ENCODE measurements around the gene SARS1.
"Not testable (repeated sequence)": the region's sequence is repeated elsewhere in the genome, so short reads cannot be mapped to it uniquely, and the experiment has no call there.

The SARS1 gene

DNA sequence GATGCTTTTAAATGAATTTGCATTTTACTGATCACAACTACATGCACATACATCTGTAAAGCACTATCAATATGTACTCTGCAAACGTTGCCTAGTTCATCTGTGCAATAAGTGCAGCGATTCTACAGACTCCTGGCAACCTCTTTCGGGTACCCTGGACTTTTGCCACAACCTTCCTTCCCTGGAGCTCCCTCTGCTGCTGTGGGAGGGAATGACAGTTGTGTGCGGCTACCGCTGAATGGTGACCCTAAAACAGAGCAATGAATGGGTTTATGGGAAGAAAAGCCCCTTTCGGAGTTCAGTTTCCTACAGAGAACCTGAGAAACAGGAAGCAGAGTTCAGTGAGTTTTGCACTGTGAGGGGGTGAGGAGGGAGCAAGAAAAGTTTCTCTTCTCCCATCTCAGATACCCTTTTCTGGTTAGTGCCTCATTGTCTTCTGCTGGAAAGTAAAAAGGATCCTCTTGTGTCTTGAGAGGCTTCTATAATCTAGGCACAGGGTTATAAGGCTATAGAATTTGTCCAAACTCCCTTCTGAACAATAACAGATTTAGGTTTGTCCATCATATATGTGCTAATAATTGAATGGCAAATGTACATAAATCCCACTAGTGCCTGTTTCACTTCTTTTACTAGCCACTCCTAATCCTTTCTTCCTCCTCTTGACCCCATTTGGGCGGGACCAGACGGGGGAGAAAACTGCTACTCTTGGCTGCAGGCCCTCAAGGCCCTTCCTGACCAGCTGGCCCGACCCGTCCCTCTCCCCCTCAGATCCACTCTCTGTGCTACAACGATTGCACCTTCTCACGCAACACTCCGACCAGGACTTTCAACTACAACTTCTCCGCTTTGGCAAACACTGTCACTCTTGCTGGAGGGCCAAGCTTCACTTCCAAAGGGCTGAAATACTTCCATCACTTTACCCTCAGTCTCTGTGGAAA lies 19.8 kb upstream of the SARS1 start:
- DNase-seq (ENCODE audit: low read depth, low spot score), result peak; percentile 16

DNA sequence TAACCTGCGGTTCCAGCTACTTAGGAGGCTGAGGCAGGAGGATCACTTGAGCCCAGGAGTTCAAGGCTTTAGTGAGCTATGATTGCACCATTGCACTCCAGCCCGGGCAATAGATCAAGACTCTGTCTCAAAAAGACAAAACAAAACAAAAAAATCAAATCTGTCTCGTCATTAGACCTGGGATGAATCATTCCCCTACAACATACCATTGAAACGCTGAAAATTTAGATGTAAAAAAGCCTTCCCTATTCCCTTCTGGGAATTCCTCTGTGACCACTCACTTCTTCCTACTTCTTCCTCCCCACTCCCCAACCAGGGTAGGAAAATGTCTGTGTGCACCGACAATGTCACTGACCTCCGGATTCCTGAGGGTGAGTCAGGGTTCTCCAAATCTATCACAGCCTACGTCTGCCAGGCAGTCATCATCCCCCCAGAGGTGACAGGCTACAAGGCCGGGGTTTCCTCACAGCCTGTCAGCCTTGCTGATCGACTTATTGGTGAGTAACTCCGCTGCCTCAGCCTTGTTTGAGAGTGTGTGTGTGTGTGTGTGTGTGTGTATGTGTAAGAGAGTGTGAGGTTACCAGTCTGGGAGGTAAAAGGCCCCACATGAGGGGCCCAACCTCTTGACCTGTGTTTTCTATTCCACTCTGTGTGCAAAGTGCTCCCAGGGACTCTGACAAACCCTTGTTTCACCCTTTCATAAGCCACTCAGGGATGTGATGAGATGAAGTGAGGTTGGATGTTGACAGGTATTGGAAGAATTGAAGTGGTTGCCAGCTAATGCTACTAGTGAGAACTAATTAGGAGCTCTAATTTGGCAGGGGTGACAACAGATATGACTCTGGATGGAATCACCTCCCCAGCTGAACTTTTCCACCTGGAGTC lies 16.3 kb upstream of the SARS1 start:
- no peak for DNase-seq (ENCODE audit: low read depth, low spot score)

DNA sequence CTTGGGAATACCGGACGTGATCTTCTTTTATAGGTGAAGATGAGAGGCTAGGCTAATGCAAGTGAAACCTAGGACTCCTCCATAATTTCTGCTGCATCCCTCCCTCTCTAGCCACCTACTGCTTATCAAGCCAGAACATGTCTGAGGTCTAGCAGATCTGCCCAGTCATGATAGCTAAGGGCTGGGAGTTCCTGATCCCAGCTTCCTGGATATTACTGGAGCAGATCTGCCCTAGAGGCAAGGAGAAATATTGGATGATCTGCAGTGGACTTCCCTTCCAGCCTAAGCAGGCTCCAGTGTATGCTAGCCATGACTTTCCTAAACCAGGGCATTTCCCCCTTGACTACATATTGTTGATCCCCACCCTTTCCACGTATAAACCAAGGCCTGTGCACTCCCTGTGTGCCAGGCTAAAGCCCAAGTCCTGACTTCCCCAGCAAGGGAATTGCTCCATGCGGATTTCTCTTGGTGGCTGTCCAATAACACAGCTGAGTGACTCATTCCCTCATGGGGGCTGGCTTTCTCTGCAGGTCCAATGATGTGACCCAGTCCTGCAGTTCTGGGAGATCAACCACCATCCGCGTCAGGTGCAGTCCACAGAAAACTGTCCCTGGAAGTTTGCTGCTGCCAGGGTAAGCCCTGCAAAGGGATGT lies 15.5 kb upstream of the SARS1 start:
- no peak for DNase-seq (ENCODE audit: low read depth, low spot score)

DNA sequence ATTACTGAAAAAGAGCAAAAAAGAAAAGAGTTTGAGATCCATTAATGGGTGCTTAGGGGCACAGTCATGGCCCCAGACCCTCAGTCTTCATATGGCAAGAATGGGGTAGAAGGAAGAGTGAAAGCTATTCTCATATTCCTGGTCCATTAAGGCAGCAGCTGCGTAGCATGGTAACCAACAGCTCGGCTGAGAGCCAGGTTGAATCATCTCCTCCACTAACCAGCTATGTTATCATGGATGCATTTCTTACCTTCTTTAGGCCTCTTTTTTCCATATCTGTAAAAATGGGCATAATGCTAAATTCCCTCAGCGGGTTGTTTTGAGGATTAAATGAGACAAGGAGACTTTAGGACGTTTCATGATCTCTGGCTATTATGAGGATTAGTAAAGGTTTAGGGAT lies 15.0 kb upstream of the SARS1 start:
- no peak for DNase-seq (ENCODE audit: low read depth, low spot score)

DNA sequence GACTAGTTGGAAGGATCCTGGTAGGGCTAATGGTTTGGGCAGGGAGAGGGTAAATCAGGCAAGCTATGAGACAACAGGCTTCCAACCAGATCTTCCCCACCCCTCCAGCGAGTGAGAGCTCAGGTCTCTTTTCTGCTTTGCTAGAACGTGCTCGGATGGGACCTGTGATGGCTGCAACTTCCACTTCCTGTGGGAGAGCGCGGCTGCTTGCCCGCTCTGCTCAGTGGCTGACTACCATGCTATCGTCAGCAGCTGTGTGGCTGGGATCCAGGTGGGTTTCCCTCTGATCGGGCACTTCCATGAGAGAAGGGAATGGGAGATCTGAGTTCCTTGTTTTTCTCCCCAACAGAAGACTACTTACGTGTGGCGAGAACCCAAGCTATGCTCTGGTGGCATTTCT lies 14.0 kb upstream of the SARS1 start:
- DNase-seq (ENCODE audit: low read depth, low spot score), result no peak

DNA sequence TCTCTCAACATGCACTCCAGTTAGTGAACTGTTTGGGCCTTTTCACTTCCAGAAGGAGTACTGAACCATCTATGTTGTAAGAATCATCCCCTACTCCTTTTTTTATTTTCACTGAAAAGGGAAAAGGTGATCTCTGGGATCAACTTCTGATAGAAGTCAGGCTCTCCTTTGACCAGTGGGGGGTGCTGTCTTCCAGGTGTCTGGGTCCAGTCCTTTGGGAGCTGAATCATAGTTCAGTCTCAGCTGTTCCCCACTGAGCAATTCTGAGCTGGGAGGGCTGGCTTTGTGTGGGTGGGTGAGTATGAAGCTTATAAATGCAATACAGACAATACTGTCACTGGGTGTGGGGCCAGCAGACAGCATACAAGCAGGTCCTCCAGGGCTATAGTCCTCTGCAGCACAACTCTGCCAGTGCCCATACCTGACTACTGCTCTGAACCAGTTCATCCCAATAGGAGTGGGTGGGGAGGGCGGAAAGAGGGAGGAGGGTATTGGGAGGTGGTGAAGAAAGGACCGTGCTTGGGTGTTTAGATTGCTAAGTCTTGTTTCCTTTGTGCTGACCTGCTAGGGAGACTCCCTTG lies 12.5 kb upstream of the SARS1 start:
- peak; percentile 23 for DNase-seq (ENCODE audit: low read depth, low spot score)

DNA sequence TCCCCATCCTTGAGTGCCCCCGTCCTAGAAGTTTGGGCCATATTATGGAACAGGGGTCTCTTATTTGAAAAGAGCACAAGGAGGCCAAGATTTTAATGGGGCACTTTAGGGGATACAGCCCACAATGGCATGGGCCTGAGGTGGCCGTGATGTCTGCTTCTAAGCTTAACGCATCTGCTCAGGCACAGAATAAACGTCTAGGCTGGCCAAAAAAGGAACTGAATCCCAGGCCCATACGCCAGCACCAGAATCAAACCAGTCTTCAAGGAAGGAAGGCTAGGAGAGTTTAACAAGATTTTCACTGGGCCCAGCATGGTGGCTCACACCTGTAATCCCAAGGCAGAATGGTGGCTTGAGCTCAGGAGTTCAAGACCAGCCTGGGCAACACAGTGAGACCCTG lies 9.2 kb upstream of the SARS1 start:
- DNase-seq (ENCODE audit: low read depth, low spot score), result no peak

DNA sequence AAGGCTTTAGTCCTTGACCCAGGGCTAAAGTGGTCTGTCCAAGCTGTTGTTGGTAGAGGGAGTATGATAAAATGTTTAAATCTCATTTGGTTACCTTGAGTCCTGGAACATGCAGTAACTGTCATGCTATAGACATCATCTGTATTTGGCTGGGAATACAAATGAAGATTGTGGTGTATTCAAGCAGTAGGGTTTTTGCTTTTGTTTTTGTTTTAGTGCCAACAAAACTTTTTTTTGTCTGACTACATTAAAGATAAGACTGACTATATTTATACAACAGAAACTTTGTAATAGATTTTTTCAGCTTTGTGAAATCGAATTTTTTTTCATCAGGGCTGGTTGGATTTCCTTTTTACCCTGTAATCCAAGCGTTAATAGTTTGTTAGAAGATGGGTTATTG lies 7.4 kb upstream of the SARS1 start:
- DNase-seq (ENCODE audit: low read depth, low spot score), result no peak

DNA sequence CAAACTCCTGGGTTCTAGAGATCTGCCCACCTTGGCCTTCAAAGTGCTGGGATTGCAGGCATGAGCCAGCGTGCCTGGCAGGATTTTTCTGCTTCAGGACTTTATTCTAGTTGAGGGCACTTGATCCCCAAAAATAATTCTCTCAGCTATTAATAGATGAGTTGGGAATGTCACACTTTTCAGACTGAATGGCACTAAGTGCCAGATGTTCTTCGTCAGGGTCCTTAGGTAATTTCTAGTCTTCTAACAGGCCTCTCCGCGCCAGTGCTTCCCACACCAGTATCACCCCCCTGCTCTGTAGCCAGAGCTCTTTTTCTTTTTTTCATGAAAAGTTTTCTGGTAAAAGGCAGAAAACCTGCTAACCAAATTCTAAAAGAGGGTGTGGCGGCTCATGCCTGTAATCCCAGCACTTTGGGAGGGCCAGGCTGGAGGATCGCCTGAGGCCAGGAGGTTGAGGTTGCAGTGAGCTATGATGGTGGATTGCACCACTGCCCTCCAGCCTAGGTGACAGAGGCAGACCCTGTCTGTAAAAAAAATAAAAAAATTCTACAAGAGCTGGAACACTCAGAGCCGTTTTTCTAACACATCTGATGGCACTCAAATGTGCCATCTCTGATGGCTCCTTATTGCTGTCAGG lies 6.1 kb upstream of the SARS1 start:
- DNase-seq (ENCODE audit: low read depth, low spot score), result no peak

DNA sequence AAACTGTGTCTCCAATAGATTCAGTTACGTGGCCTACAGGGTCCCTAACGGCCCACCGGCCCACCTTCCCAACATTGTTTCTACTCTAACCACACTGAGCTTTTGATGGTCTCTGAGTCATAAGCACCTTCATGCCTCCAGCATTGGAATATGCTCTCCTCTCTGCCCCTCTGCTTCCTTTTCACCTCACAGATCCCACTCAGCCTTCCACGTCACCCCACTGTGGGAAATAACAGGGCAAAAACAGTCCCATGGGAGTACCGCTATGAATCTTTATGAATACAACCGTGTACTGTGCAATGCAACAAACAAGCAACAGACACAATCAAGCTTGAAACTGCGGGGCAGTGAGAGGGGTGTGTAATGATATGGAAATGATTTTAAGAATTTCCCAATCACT lies 5.3 kb upstream of the SARS1 start:
- DNase-seq (ENCODE audit: low read depth, low spot score), result no peak

DNA sequence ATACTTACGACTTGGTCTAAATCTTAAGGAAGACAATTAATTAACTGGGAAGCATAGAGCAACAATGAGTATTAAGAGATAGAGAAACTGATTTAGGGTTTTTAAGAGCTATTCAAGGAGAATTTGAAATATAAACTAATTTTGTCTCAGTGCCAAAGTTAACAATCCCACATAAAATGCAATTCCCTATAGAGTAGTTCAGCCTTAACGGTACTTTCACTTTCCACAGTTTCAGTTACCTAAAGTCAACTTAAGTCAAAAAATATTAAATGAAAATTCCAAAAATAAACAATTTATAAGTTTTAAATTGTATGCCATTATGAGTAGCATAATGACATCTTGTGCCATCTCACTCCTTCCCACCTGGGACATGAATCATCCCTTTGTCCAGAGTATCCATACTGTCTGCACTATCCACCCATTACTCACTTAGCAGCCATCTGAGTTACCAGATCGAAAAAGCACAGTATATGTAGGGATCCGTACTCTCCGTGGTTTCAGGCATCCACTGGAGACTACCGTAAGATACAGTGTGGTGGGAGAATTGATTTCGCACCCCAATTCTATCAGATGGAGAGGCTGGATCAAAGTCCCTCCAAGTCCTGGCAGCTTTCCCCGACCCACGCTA lies 4.8 kb upstream of the SARS1 start:
- no peak for DNase-seq (ENCODE audit: low read depth, low spot score)

DNA sequence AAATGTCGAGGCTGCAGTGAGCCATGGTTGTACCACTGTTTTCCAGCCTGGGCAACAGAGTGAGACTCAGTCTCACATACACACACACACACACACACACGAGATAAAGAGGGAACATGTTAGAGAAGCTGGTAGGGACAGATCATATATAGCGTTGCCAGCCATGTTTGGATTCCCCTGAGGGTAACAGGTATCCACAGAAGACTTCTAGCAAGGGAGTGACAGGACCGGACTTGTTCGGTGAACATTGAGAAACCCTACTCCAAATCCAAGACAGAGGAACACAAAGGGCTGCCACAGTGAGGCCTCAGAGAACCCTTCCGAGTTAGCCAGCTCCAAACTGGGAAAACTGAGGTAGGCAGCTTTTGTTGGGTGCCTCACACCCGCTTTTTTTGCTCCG lies 3.7 kb upstream of the SARS1 start:
- no peak for DNase-seq (ENCODE audit: low read depth, low spot score)

DNA sequence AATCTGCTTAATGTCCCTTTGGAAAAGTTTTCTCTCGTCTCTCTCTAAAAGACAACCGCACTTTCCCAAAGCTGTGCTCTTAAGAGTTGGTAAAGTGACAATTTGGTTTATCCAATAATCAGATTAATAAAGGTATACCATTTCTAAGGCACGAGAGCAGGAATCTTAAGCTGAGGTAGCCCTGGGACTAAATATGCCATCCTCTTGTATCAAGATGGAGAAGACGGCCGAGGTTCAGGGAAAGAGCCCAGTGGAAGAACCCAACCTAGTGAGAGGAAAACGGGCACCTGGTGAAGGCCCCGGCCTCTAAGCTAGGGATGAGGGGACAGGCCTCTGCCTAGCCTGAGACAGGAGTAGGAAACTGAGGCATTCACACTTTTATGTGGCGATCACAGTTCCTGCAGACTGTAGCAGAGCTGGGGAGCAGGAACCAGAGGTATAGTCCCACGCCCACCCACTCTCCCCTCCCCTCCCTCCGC lies 334 bp upstream of the SARS1 start:
- DNase-seq (ENCODE audit: low read depth, low spot score), result no peak

DNA sequence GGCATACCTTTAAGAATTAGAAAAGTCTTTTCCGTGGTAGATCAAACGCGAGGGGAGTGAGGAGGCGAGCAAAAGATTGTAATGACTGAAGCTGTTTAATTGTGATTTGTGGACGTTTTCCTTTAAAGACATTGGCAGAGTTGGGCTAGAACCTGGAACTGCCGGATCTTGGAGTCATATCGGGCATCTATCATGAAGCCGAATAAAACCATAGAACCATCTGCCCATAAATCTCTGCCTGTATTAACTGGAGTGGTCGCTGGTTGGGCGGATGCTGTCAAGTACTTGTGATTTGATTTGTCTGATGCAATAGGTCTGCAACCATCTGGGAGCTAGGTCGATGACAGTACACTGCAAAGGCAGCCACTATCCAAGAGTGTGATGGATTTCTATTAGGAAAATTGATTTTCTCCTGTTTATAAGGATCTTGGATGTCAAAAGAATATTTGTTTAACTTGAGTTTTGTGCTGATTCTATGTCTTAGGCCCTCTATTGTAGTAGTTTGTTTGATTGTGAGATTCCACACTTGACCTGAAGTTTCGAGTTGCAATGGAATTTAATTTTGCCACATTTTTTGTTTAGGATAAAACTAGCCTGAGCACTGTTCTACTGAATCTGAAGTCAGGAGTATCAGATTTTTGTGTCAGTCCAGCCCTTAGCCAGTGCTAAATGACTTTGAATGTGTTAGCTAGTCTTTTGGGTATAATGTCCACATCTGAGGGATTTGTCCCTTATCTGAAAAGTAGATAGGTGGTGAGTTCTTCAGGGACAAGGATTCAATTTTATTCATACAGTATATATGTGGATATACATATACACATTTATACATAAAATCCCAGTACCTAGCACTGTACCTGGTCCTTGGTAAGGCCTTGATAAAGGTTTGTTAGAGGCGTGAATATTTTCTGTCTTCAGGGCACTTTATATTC lies 1.2 kb downstream of the SARS1 start:
- peak; percentile 16 for DNase-seq (ENCODE audit: low read depth, low spot score)

DNA sequence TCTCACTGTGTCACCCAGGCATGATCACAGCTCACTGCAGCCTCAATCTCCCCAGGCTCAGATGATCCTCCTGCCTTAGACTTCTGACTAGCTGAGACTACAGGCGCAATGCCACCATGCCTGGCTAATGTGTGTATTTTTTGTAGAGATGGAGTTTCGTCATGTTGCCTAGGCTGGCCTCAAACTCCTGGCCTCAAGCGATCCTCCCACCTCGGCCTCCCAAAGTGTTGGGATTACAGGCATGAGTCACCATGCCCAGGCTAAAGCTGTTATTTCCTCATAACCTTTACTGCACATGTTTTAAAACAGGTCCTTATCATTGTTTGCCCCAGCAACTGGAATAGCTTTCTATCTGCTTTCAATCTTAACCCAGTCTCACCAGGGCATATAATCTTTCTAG lies 2.9 kb downstream of the SARS1 start:
- DNase-seq (ENCODE audit: low read depth, low spot score), result no peak

DNA sequence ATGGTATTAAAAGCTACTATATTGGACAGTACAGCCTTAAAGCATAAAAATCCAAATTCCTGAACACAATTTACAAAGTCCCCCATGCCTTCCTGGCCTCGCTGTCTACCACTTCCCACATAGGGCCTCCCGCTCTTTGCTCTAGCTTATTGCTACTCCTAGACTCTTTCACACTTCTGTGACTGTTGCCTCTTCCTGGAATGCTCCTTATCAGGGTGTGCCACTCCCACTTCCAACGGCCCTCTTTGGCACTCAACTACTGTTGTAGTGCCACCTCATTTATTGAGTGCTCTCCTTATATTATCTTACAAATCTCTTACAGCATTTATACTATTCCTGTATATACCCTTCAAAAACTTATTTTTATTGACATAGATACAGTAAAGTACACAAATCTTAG lies 4.8 kb downstream of the SARS1 start:
- DNase-seq (ENCODE audit: low read depth, low spot score), result no peak

DNA sequence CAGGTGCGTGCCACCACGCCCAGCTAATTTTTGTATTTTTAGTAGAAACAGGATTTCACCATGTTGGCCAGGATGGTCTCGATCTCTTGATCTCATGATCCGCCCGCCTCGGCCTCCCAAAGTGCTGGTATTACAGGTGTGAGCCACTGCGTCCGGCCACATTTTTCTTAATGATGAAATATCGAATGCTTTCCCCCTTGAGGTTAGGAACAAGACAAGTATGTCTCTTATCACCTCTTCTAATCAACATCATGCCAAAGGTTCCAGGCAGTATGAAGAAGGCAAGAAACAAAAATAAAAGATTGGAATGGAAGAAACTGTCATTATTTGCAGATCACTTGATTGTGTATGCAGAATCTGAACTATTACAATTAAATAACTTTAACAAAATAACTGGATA lies 7.5 kb downstream of the SARS1 start:
- not testable (repeated sequence) for DNase-seq (ENCODE audit: low read depth, low spot score)

DNA sequence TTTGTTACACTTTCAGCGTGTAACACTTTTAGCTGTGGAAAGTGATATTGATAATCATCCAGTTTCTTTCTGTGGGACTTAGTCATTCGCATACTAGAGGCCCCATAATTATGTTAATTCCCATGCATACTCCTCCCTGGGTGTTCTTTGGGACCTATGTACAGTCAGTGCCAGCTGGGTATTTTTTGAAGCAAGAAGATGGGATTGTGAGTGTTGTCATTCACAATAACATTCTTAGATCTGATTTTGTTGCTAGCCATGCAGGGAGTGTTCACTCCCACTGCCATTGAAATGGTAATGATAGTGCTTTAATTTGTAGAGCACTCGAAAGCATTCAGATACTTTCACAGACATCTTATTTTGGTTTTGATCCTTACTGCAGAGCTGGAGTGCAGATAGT lies 11.6 kb downstream of the SARS1 start:
- DNase-seq (ENCODE audit: low read depth, low spot score), result no peak

DNA sequence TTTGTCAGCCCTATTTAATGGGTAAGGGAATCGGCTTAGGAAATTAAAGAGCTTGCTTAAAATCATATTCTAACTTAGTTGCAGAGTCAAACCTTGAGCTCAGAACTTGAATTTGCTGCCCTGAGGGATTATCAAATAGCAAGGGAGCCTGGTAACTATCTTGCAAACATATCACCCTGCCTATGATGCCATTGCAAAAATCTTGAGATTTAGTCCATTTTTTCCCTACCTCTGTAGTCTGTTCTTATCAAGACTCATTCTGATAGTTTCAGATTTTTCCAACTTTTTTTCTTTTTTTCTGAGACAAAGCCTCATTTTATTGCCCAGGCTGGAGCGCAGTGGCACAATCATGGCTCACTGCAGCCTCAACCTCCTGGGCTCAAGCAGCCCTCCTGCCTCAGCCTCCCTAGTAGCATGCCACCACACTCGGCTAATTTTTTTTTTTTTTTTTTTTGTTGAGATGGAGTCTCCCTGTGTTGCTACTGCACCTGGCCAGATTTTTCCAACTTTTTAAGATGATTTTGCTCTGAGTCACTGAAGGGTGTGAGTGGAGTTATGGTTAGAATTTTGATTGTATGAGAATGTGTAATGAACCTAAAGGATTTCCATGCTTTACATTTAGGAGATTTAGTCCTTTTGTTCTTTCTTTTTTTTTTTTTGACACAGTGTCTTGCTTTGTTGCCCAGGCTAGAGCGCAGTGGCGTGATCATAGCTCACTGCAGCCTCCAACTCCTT lies 12.2 kb downstream of the SARS1 start:
- no peak for DNase-seq (ENCODE audit: low read depth, low spot score)
